ENCODE results near the gene SBNO2. TPM values are rescaled to one million over a fixed set of nuclear protein-coding genes. Genes with fewer than 3 reads are reported as not detected.
"Not testable (repeated sequence)": the region's sequence is repeated elsewhere in the genome, so short reads cannot be mapped to it uniquely, and the experiment has no call there.

The SBNO2 gene
- total RNA-seq, 1 donor from 2014 or later: 122 TPM

GRCh38 chr19:1135454-1135853 lies 38.6 kb downstream of the SBNO2 start:
- no peak for DNase-seq (ENCODE audit: low spot score)

GRCh38 chr19:1134431-1134830 lies 39.6 kb downstream of the SBNO2 start:
- DNase-seq (ENCODE audit: low spot score): no peak

DNA sequence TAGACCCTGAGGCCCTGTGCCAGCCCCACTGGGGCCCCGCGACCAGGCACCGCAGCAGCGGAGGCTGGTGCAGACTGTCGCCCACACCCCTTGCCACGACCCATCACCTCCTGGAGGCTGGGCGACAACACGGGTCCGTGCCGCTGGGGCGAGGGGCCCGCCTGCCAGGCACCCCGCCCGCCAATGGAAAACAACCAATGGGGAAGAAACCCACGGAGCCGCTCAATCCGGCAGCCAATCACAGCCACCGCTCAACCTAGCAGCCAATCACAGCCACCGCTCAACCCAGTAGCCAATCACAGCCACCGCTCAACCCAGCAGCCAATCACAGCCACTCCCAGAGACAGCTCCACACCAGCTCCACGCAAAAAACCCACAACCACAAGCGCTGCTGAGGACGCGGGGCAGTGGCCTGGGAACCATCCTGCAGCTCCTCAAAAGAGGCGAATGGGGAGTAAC lies 40.6 kb downstream of the SBNO2 start:
- peak; percentile 68 for DNase-seq (ENCODE audit: low spot score)

- DNase-seq (ENCODE audit: low spot score): no peak
Observed at GRCh38 chr19:1132552-1133383, 41.3 kb downstream of the SBNO2 start.

DNA sequence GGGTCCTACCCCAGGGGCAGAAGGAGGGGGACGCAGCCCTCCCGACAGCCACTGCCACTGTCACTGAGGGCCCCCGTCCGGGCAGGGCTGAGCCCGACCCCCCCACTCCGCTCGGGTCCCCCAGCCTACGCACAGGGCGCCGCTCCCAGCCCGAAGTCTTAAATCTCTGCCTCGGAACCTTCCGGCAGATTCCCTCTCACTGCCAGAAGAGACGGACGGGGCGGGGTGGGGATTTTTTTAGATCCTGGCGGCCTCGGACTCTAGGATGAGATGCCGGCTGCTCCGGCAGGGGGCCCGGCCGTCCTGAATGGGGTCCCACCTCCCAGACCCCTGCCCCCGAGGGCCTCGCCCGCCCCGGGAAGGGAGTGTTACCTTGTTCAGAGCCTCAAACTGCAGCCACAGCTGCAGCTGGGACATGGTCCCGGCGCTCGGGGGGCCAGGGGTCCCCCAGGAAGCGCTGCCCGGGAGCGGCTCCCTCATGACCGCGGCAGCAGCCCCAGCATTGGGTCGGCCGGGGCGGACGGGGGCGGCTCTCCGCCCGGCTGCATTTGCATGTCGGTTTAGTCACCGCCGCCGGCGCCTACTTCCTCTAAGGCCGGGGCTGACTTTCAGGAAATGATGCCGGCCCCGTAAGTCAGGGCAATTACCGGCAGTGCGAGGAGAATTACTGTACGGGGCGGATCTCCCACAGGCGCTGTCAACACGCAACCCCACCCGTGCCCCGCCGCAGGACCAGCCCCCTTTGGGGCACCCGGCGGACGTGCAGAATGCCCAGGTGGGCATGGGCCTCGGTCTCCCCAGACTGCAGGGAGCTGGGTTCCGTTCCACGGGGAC lies 42.1 kb downstream of the SBNO2 start:
- DNase-seq (ENCODE audit: low spot score): peak; percentile 92

GRCh38 chr19:1130771-1131717 lies 43.0 kb downstream of the SBNO2 start:
- DNase-seq (ENCODE audit: low spot score): no peak

DNA sequence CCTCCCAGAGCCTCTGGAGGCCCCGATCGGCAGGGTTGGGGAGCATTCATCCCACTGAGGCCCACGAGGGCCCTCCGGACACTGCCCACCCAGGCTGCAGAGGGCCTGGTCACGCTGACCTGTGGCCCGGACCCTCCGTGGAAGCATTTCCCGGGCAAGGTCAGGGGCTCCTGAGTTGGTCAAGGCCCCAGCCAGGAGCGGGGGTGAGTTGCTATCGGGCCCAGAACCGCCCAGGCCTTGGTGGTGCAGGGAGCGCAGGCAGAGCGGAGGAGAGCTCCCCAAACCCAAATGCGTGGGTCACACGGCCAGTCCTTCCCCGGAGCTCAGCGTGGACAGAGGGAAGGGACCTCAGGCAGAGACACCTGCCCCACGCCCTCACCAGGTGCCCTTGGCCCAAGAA lies 44.5 kb downstream of the SBNO2 start:
- DNase-seq (ENCODE audit: low spot score): no peak

DNA sequence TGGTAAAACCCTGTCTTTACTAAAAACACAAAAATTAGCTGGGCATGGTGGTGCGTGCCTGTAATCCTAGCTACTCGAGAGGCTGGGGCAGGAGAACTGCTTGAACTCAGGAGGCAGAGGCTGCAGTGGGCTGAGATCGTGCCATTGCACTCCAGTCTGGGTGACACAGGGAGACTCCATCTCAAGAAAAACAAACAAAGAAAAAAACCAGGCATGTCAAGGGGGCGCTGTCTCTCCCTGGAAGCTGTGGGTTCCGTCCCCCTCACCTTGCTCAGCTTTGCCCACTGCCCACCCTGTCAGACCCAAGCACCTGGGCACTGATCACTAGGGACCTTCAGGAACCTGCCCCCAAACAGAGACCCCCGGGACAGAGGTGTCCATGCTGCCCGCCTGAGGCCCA lies 45.0 kb downstream of the SBNO2 start:
- not testable (repeated sequence) for DNase-seq (ENCODE audit: low spot score)

DNA sequence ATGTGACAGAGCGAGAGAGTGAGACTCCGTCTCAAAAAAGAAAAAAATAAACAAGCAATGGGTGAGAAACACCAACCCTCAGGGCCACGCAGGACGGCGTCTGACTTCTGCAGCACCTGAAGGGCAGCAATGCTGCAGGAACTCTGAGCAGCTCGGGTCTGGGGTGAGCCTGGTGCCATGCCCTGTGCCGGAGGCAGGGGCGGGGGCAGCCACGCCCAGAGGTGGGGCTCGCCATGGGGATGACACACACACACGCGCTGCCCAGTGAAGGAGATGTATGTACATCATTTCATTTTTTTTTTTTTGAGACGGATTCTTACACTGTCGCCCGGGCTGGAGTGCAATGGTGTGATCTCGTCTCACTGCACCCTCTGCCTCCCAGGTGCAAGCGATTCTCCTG lies 46.0 kb downstream of the SBNO2 start:
- DNase-seq (ENCODE audit: low spot score): no peak

GRCh38 chr19:1126984-1127760 lies 46.9 kb downstream of the SBNO2 start:
- no peak for DNase-seq (ENCODE audit: low spot score)

- no peak for DNase-seq (ENCODE audit: low spot score)
Observed at GRCh38 chr19:1125601-1126467, 48.2 kb downstream of the SBNO2 start.

DNA sequence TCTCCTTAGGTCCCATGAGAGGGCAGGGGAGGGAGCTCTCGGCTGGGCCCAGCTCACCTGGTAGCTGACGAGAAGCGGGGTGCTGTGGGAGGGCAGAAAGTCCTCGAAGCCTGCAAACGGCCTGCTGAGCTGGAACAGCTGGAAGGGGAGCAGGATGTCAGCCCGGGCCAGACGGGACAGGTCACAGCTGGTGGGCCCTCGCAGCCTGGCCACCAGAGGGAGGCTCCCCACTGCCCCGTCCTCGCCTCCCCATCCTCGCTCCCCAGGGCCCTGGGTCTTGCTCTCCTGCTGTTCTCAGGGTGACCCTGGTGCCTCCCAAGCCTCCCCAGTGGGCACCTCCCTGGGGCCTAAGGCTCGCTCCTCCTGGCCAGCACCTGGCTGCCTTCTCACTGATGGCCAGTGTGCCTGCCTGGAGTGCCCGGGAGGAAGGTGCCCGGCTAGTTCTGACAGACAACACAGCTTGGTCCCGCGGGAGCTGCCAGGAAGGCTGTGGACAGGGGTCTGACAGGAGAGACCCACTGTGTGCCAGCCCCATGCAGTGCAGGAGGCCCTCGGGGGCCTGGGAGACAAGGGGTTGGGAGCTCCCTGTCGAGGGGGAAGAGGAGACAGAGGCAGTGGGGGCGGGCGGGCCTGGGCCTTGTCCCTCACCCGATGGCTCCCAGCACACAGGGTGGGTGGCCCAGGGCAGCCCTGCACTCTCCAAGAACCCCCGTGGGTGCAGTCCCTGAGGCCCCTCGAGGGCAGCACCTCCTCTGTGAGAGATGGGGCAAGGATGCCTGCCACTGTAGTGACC lies 50.0 kb downstream of the SBNO2 start:
- DNase-seq (ENCODE audit: low spot score): no peak

- DNase-seq (ENCODE audit: low spot score): no peak
Observed at GRCh38 chr19:1123381-1123780, 50.7 kb downstream of the SBNO2 start.

GRCh38 chr19:1122972-1123363 lies 51.1 kb downstream of the SBNO2 start:
- DNase-seq (ENCODE audit: low spot score): no peak

DNA sequence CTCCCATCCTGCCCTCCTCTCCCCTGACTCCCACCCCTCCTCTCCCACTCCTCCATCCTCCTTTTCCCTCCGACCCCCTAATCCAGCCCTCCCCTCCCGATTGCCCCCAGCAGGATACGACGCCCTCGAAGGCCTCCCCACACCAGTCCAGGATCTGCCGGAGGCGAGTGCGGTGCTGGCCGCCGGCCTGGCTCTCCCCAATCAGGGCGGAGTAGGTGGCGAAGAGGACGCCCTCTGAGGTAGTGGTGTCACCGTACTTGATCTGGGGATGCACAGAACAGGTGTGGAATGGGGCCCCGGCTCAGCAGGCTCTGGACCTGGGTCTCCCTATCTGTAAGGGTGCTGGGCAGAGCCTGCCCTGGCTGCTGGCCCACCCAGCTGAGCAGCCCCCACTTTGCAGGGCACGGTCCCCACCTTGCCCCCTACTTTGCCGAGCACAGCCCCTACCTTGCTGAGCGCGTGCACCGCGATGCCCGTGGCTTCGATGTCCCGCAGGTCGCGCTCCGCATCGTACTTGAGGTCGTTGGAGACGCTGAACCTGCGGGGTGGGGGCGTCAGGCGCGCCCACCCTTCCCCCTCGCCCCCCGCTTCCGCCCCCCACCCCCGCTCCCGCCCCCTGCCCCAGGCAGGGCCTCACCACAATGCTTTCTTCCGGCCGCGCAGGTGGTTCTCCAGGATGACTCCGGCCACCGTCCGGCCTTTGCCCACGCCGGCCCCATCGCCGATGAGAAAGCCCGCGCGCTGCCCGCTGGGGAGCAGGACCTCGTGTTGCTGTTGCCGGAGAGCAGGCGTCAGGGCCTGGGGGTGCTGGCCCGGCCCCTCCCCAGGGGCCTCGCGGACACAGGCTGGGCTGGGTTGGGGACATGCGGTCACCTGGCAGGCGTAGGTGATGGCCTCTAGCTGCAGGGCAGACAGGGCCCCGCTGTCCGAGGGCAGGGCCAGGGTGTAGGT lies 51.8 kb downstream of the SBNO2 start:
- no peak for DNase-seq (ENCODE audit: low spot score)

- no peak for DNase-seq (ENCODE audit: low spot score)
Observed at GRCh38 chr19:1121395-1121794, 52.7 kb downstream of the SBNO2 start.

DNA sequence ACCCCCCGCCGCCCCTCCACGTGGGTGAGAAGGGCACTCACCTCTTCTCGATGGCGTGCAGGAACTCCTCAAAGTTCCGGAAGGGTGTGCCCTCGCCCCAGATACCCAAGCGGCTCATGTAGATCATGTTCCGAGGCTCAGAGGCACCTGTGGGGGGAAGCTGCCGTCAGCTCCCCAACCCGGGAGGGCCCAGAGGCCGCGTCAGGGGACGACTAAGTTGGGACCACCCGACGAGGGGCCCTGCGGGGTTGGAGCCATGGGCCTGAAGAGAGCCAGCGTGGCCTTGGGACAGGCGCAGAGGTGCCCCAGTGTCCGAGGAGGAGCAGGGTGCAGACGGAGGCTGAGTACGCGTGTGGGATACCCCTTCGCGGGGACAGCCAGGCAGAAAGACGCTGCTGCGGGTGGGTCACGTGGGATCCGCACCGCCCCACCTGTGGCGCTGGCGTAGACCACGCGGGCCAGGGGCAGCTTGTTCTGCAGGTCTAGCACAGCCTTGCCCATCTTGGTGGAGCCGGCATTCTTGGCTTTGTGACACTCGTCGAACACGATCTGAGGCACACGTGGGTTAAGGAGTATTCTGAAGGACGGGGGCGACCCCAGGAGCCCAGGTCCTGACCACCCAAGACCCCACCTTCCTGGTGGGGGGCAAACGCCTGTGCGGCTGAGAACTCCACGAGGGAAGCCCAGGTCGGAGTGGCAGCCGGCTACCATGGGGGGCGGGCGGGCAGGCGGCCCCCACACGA lies 54.4 kb downstream of the SBNO2 start:
- no peak for DNase-seq (ENCODE audit: low spot score)
